ENCODE measurements around the gene PAPPA2. TPM values are rescaled to one million over a fixed set of nuclear protein-coding genes. Genes with fewer than 3 reads are reported as not detected.

The PAPPA2 gene
- total and polyA plus RNA-seq, 2 of the 4 experiments (the other 2 are of a cell fraction): 0.10 to 0.18 TPM

DNA sequence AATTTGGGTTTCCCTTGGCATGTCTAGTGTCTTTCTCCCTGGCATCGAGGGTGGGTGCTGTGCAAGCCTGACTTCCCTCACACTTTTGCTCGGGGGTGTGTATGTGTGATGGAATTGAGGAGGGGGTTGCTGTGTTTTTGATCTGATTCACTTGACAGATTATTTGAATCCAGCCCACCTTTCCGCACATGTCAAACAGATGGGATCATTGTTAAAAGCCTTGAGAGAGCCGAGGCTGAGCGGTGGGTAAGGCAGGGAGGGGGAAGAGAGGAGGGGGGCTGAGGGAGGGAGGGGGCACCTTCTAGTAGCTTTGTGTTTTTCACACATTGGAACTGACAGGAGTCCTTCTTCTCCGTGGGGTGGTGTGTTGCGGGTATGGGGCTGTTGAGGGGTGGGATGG, 90.0 kb downstream of the PAPPA2 start:
- no peak overlapping the region for H2AK9ac ChIP-seq (replicated peaks; ENCODE audit: low read depth, low read length, poor library complexity)
- intact Hi-C loops (cut with micrococcal nuclease): no loop called here
- WGBS, 2 experiments (ENCODE audit: extremely low coverage in 2 of 2, insufficient read length in 1 of 2): no CpG with 5 or more reads among the region's 7 CpGs

More for the DNA sequence above, 90.0 kb downstream of the PAPPA2 start:
- no peak for TF ChIP-seq BHLHE40 (IDR thresholded peaks at IDR 0.05; ENCODE audit: low read depth, low read length)
- no peak for TF ChIP-seq CTCF (conservative IDR thresholded peaks at IDR 0.05; ENCODE audit: low read depth, low read length)
- no peak for TF ChIP-seq RCOR1 (IDR thresholded peaks at IDR 0.05; ENCODE audit: insufficient replicate concordance, low read length)
- TF ChIP-seq MAFK (IDR thresholded peaks at IDR 0.05; ENCODE audit: low read depth, low read length): no peak
- TF ChIP-seq MXI1 (IDR thresholded peaks at IDR 0.05; ENCODE audit: borderline replicate concordance, low read depth, low read length): no peak
- no peak for TF ChIP-seq SMC3 (IDR thresholded peaks at IDR 0.05; ENCODE audit: low read depth, low read length)
- TF ChIP-seq RAD21 (IDR thresholded peaks at IDR 0.05; ENCODE audit: low read length): no peak
- TF ChIP-seq CHD1 (IDR thresholded peaks at IDR 0.05; ENCODE audit: low read depth, low read length): no peak
- TF ChIP-seq MAZ (IDR thresholded peaks at IDR 0.05; ENCODE audit: borderline replicate concordance, low read depth, low read length): no peak
- no peak for TF ChIP-seq RFX5 (IDR thresholded peaks at IDR 0.05; ENCODE audit: low read depth, low read length)
- TF ChIP-seq, protein P1, sequence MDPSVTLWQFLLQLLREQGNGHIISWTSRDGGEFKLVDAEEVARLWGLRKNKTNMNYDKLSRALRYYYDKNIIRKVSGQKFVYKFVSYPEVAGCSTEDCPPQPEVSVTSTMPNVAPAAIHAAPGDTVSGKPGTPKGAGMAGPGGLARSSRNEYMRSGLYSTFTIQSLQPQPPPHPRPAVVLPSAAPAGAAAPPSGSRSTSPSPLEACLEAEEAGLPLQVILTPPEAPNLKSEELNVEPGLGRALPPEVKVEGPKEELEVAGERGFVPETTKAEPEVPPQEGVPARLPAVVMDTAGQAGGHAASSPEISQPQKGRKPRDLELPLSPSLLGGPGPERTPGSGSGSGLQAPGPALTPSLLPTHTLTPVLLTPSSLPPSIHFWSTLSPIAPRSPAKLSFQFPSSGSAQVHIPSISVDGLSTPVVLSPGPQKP (IDR thresholded peaks at IDR 0.05; ENCODE audit: borderline replicate concordance, low read depth, low read length): no peak
- TF ChIP-seq, protein P2, sequence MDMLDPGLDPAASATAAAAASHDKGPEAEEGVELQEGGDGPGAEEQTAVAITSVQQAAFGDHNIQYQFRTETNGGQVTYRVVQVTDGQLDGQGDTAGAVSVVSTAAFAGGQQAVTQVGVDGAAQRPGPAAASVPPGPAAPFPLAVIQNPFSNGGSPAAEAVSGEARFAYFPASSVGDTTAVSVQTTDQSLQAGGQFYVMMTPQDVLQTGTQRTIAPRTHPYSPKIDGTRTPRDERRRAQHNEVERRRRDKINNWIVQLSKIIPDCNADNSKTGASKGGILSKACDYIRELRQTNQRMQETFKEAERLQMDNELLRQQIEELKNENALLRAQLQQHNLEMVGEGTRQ (IDR thresholded peaks at IDR 0.05; ENCODE audit: low read depth, low read length): no peak
- TF ChIP-seq FOS (IDR thresholded peaks at IDR 0.05; ENCODE audit: low read depth, low read length): no peak
- no peak for TF ChIP-seq POLR2A (IDR thresholded peaks at IDR 0.05; ENCODE audit: low read depth, low read length)
- TF ChIP-seq CEBPB (IDR thresholded peaks at IDR 0.05; ENCODE audit: low read depth, low read length): no peak
- no peak for TF ChIP-seq NFE2L2 (IDR thresholded peaks at IDR 0.05; ENCODE audit: low read depth, low read length)
- H3K9me1 ChIP-seq (ENCODE audit: insufficient read depth, low read length): no peaks in the 10 kb centered on the region
- no peak overlapping the region for H3K4me2 ChIP-seq (ENCODE audit: low read depth, low read length)
- no peak for ATAC-seq (ENCODE audit: low read depth)
- H3K14ac ChIP-seq (replicated peaks; ENCODE audit: low read depth, low read length): no peak overlapping the region
- no peak overlapping the region for H2BK120ac ChIP-seq (ENCODE audit: low read depth, low read length)
- H2BK5ac ChIP-seq (ENCODE audit: low read depth, low read length, poor library complexity, severe bottlenecking): no peak overlapping the region
- ChIA-PET POLR2A (ENCODE audit: unreplicated experiment) (no interaction called here), CTCF (interaction anchor here (0.6 kb wide), 1 partner anchor 92 kb away, joined by 4 read pairs; no protein-coding TSS in a partner anchor)
- H4K20me1 ChIP-seq (ENCODE audit: insufficient read depth, low read length): no peaks in the 10 kb centered on the region
- no peak overlapping the region for H4K91ac ChIP-seq (ENCODE audit: insufficient read depth, low read depth, low read length)
- no peak overlapping the region for H3K18ac ChIP-seq (ENCODE audit: low read depth, low read length)
- no peaks in the 10 kb centered on the region for H3K4me1 ChIP-seq (ENCODE audit: control insufficient read depth, insufficient read depth, low read length)
- H3K27ac ChIP-seq (ENCODE audit: insufficient read depth, low read length): no peak overlapping the region
- in situ Hi-C loops (cut with MboI; ENCODE audit: low sequenced_read_pairs): no loop called here
- H3K56ac ChIP-seq (ENCODE audit: extremely low read depth, insufficient read depth, low read length): no peak overlapping the region
- H4K5ac ChIP-seq (ENCODE audit: low read depth, low read length): no peak overlapping the region
- H3K9ac ChIP-seq (ENCODE audit: low read depth, low read length): no peak overlapping the region
- no peaks in the 10 kb centered on the region for H3K79me1 ChIP-seq (ENCODE audit: low read depth in 1 of 2, low read length in 2 of 2)
- no peak for DNase-seq
- no peaks in the 10 kb centered on the region for H3K27me3 ChIP-seq (ENCODE audit: control insufficient read depth, insufficient read depth, low read length)
- H3K9me3 ChIP-seq (ENCODE audit: control insufficient read depth, insufficient read depth, low read length): no peaks in the 10 kb centered on the region
- BruUV-seq (replicated peaks): no TSS peak
- no peak overlapping the region for H2BK15ac ChIP-seq (ENCODE audit: low read depth, low read length)
- H3K4me3 ChIP-seq (ENCODE audit: insufficient read depth, low read depth, low read length): no peak overlapping the region
- H2AFZ ChIP-seq (replicated peaks; ENCODE audit: low read length, poor library complexity): no peak overlapping the region
- no peak overlapping the region for H2BK20ac ChIP-seq (ENCODE audit: low read depth, low read length)
- dilution Hi-C loops (cut with HindIII; ENCODE audit: low sequenced_read_pairs, unreplicated experiment): no loop called here
- no peak overlapping the region for H3K4ac ChIP-seq (ENCODE audit: low read depth, low read length)
- no peak overlapping the region for H2AK5ac ChIP-seq (ENCODE audit: low read depth, low read length)
- H3K36me3 ChIP-seq (ENCODE audit: control insufficient read depth, insufficient read depth, low read length): no peaks in the 10 kb centered on the region
- no peak overlapping the region for H4K8ac ChIP-seq (ENCODE audit: low read depth in 2 of 2, low read length in 2 of 2)
- no peak overlapping the region for H3K23ac ChIP-seq (ENCODE audit: low read depth, low read length)
